ENCODE data around the gene TMEM80.

- TF ChIP-seq, protein P1, sequence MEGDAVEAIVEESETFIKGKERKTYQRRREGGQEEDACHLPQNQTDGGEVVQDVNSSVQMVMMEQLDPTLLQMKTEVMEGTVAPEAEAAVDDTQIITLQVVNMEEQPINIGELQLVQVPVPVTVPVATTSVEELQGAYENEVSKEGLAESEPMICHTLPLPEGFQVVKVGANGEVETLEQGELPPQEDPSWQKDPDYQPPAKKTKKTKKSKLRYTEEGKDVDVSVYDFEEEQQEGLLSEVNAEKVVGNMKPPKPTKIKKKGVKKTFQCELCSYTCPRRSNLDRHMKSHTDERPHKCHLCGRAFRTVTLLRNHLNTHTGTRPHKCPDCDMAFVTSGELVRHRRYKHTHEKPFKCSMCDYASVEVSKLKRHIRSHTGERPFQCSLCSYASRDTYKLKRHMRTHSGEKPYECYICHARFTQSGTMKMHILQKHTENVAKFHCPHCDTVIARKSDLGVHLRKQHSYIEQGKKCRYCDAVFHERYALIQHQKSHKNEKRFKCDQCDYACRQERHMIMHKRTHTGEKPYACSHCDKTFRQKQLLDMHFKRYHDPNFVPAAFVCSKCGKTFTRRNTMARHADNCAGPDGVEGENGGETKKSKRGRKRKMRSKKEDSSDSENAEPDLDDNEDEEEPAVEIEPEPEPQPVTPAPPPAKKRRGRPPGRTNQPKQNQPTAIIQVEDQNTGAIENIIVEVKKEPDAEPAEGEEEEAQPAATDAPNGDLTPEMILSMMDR (IDR thresholded peaks at IDR 0.05) = no peak
- TF ChIP-seq POLR2AphosphoS5 (IDR thresholded peaks at IDR 0.05; ENCODE audit: insufficient read depth in 1 of 2, low read depth in 1 of 2) (no peak), POLR2A (IDR thresholded peaks at IDR 0.05) (no peak)
These were observed 28.6 kb downstream of the TMEM80 start for GRCh38 chr11:724049-724777.

Measured in vagina (tissue), 2 donors.